CD4-positive, CD25-positive, alpha-beta regulatory T cell (primary cell): ENCODE results near the gene ZNF213. TPM values are rescaled to one million over a fixed set of nuclear protein-coding genes. Genes with fewer than 3 reads are reported as not detected.

ENCODE experiments used
- ATAC-seq, 2 donors: fragments of 150-1000 bp; cut with Tn5 transposase; one replicate each; pipeline ENCODE4 v1.10.0; 2021; ENCODE audit warnings: low read depth in 2 of 2, moderate number of reproducible peaks in 2 of 2, moderate library complexity in 1 of 2
- DNase-seq, 3 donors: peaks; one replicate each; pipeline versions ENCODE4 v3.0.0 to v3.0.0-alpha.2; 2012 to 2022; ENCODE audit warnings: mixed read lengths in 1 of 3
- H3K27ac ChIP-seq: one replicate; pipeline ENCODE4 v1.7.0; 2013; ENCODE audit warnings: mild to moderate bottlenecking, low read length; ENCODE audit not compliant: insufficient read depth, poor library complexity, severe bottlenecking
- H3K27me3 ChIP-seq: one replicate; pipeline ENCODE4 v1.7.0; 2013; ENCODE audit warnings: low read length; ENCODE audit not compliant: control insufficient read depth, insufficient read depth
- H3K36me3 ChIP-seq: one replicate; pipeline ENCODE4 v1.7.0; 2013; ENCODE audit warnings: mild to moderate bottlenecking, low read length, moderate library complexity; ENCODE audit not compliant: control insufficient read depth, insufficient read depth
- H3K4me1 ChIP-seq: 2 replicates; pipeline ENCODE4 v1.7.0; 2013; ENCODE audit warnings: mild to moderate bottlenecking, low read length; ENCODE audit not compliant: insufficient read depth, control insufficient read depth, poor library complexity, severe bottlenecking
- H3K4me3 ChIP-seq: one replicate; pipeline ENCODE4 v1.7.0; 2013; ENCODE audit warnings: low read depth, mild to moderate bottlenecking, low read length, moderate library complexity
- H3K9me3 ChIP-seq, 2 experiments: 1 replicate in 1 of 2; 2 replicates in 1 of 2; pipeline ENCODE4 v1.7.0; 2013; ENCODE audit warnings: low read length in 2 of 2, mild to moderate bottlenecking in 1 of 2, moderate library complexity in 1 of 2; ENCODE audit not compliant: control insufficient read depth in 2 of 2
- H3K27ac Mint-ChIP-seq, 3 donors: one replicate each; pipeline ENCODE4 v1.8.0; 2020 to 2022; ENCODE audit warnings: mild to moderate bottlenecking in 3 of 3, mixed read lengths in 3 of 3, moderate library complexity in 2 of 3
- H3K27me3 Mint-ChIP-seq: one replicate; pipeline ENCODE4 v1.8.0; 2022; ENCODE audit warnings: mild to moderate bottlenecking, mixed read lengths
- H3K36me3 Mint-ChIP-seq: one replicate; pipeline ENCODE4 v1.8.0; 2020; ENCODE audit warnings: mixed read lengths
- H3K4me1 Mint-ChIP-seq, 4 donors: one replicate each; pipeline ENCODE4 v1.8.0; 2020 to 2022; ENCODE audit warnings: mixed read lengths in 4 of 4, mild to moderate bottlenecking in 1 of 4
- H3K4me3 Mint-ChIP-seq, 4 donors: one replicate each; pipeline ENCODE4 v1.8.0; 2020 to 2022; ENCODE audit warnings: mild to moderate bottlenecking in 4 of 4, mixed read lengths in 4 of 4, moderate library complexity in 3 of 4
- H3K9me3 Mint-ChIP-seq, 7 donors: one replicate each; pipeline ENCODE4 v1.8.0; 2020 to 2022; ENCODE audit warnings: mixed read lengths in 7 of 7, mild to moderate bottlenecking in 3 of 7, moderate library complexity in 2 of 7
- polyA plus RNA-seq, 4 donors: library from polyadenylated mRNA; unstranded; fragments of 300-500 nt; fragmentation: Illumina TruSeq; gene quantifications; one replicate each; pipeline ENCODE4 v1.2.3, GENCODE V29; 2021
- total RNA-seq: library from RNA; stranded (reverse); gene quantifications from one replicate; pipeline ENCODE4 v1.2.3, GENCODE V29; 2022

ZNF213 gene, protein sequence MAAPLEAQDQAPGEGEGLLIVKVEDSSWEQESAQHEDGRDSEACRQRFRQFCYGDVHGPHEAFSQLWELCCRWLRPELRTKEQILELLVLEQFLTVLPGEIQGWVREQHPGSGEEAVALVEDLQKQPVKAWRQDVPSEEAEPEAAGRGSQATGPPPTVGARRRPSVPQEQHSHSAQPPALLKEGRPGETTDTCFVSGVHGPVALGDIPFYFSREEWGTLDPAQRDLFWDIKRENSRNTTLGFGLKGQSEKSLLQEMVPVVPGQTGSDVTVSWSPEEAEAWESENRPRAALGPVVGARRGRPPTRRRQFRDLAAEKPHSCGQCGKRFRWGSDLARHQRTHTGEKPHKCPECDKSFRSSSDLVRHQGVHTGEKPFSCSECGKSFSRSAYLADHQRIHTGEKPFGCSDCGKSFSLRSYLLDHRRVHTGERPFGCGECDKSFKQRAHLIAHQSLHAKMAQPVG
- total RNA-seq = 3.8 TPM
- 1 to 10 TPM; 1.9 to 2.3 (median 2.1) TPM for polyA plus RNA-seq

DNA sequence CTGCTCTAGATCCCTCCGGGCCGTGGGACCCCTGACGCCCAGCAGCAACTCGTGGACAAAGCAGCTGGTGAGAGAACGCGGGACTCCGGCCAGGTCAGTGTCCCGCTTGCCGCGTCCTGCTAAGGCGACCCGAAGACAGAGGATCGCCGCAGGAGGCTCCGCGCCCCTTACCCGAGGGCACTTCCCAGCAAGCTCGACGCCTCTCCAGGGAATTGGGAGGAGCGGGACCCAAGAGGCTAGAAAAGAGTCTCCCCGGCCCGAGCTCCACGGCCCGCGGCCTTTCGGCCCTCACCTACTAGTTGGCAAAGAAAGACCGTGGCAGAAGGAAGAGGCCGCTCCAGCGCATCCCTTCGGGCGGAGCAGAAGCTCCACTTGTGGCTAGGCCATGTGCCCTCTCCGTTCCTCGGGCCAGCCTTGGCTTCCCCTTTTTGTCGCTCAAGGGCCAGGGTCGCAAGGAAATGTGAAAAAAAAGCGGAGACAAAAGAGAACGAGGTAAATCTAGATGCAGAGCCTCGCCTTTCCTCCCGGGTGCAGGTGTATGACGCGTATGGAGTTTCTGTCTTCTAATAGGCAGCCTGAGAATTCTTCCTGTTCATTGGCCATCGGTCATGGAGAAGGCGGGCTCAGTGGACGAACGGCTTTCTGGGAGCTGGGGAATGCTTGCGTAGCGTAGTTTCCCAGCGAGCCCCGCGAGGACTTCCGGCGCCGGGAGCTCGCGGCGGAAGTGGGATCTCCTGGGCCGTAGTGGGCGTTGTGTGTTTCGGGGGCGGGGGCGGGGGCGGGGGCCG lies at the start of gene ZNF213:
TSS of gene ZNF213 (plus strand) at position 692 of the 788 bp plus-strand sequence. CDS start 2,252 bp downstream, outside the sequence.
- H3K36me3 ChIP-seq = peaks cover 4% of the 10 kb centered on the region
- peak within 1 kb of the TSS; percentile 96 for H3K4me3 ChIP-seq
- Mint-ChIP-seq H3K9me3 (no peaks in the 10 kb centered on the region), H3K4me3 (peak within 1 kb of the TSS; percentile 94 to 100 (median 99)), H3K27ac (peak within 1 kb of the TSS; percentile 96 to 99 (median 96)), H3K27me3 (no peaks in the 10 kb centered on the region), H3K36me3 (peaks cover 6% of the 10 kb centered on the region), H3K4me1 (peaks cover 8 to 52% (median 18%) of the 10 kb centered on the region in 4 donors)
- H3K4me1 ChIP-seq = peaks cover 22% of the 10 kb centered on the region
- peak within 1 kb of the TSS; percentile 93 for H3K27ac ChIP-seq
- no peaks in the 10 kb centered on the region for H3K27me3 ChIP-seq
- ATAC-seq = peak; percentile 98 to 99
- H3K9me3 ChIP-seq = no peaks in the 10 kb centered on the region
- DNase-seq = peak; percentile 93 to 99 (median 95)

DNA sequence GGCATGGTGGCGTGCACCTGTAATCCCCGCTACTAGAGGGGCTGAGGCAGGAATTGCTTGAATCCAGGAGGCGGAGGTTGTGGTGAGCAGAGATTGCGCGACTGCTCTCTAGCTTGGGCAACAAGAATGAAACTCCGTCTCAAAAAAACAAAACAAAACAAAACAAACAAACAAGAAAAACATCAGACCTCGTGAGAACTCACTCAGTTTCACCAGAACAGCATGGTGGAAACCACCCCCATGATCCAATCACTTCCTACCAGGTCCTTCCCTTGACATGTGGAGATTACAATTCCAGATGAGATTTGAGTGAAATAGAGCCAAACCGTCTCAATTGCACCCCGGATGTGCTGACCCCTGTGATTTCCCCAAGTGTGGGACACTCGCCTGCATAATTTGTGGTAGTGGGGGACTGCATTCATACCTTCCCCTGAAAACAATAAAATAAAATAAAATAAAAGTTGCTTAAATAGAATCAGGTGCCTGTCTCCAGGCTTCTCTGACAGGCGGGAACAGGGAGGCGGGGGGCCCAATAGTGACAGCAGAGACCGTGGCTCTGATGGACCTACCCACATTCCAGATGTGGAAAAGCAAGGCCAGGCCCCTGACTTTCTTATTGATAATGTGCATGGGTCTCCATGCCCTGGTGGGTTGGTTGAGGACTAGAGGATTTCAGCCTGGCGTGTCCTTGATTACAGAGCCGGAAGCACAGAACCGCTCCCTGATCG lies 48.8 kb upstream of the ZNF213 start:
- no peaks in the 10 kb centered on the region for H3K27me3 Mint-ChIP-seq
- peaks cover 5 to 64% (median 28%) of the 10 kb centered on the region in 4 donors for H3K4me1 Mint-ChIP-seq
- H3K4me3 ChIP-seq = peak overlapping the region; percentile 48
- DNase-seq = no peak
- H3K9me3 Mint-ChIP-seq = no peaks in the 10 kb centered on the region
- peaks cover 26% of the 10 kb centered on the region for H3K4me1 ChIP-seq
- no peaks in the 10 kb centered on the region for H3K36me3 Mint-ChIP-seq
- H3K36me3 ChIP-seq = no peaks in the 10 kb centered on the region
- ATAC-seq = no peak
- peak overlapping the region; percentile 37 for H3K27ac ChIP-seq
- H3K27ac Mint-ChIP-seq = peak overlapping the region; percentile 71 to 86 (median 73)
- peak overlapping the region; percentile 53 to 90 (median 76) for H3K4me3 Mint-ChIP-seq
- no peaks in the 10 kb centered on the region for H3K9me3 ChIP-seq
- H3K27me3 ChIP-seq = no peaks in the 10 kb centered on the region

GRCh38 chr16:3086596-3087242 lies 48.1 kb upstream of the ZNF213 start:
- H3K36me3 ChIP-seq = no peaks in the 10 kb centered on the region
- peak; percentile 73 to 80 for ATAC-seq
- no peaks in the 10 kb centered on the region for H3K9me3 Mint-ChIP-seq
- peak overlapping the region; percentile 48 for H3K4me3 ChIP-seq
- no peaks in the 10 kb centered on the region for H3K36me3 Mint-ChIP-seq
- H3K4me1 ChIP-seq = peaks cover 23% of the 10 kb centered on the region
- H3K27me3 Mint-ChIP-seq = no peaks in the 10 kb centered on the region
- peaks cover 5 to 65% (median 26%) of the 10 kb centered on the region in 4 donors for H3K4me1 Mint-ChIP-seq
- peak overlapping the region; percentile 37 for H3K27ac ChIP-seq
- no peaks in the 10 kb centered on the region for H3K27me3 ChIP-seq
- no peak for DNase-seq
- H3K27ac Mint-ChIP-seq = peak overlapping the region in 2 of 3 donors; percentile 62 to 71
- H3K4me3 Mint-ChIP-seq = peak overlapping the region; percentile 53 to 90 (median 74)
- H3K9me3 ChIP-seq = no peaks in the 10 kb centered on the region

DNA sequence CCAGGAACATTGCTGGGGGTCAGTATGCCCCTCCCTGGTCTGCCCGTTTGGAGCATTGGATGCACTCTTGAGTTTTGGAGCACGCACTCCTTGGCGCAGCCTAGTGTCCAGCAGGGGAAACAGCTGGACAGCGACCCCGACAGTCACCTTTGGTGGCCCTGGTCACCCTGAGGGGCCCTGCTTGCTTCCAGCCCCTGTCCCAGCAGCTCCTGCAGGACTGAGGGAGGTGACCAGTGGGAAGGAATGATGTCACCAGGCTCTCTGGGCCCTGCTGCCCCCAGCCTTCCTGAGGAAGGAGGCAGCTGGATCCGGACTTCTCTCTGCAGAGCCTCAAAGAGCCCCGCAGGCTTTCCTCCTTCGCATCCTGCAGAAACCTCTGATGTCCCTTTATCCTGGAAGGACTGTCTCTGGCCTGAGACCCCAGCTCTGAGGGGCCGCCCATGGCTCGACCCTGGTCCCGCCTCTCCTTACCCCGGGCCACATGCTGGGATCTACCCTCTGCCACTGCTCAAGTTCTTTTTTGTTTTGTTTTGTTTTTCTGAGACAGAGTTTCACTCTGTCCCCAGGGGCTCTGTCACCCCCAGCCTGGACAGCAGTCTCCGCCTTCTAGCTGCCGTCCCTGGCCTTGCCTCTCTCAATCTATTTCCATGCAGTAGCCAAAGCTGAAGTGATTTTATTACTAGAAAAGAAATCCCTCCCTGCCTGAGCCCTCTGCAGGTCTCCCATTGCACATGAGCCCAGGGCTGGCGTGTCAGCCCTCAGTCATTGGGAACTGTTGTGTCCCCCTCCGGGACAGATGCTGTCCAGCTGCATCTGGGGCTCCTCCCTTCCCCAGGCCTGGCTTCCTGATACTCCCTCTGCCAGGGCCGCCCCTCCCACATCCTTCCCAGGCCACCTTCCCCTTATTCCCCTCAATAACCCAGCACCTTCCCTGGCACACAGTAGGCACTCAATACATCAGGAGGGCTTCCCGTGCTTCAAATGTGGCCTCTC lies 47.3 kb upstream of the ZNF213 start:
- peaks cover 5 to 65% (median 26%) of the 10 kb centered on the region in 4 donors for H3K4me1 Mint-ChIP-seq
- Histone ChIP-seq H3K27me3 (no peaks in the 10 kb centered on the region), H3K4me3 (peak overlapping the region; percentile 48), H3K4me1 (peaks cover 23% of the 10 kb centered on the region), H3K36me3 (no peaks in the 10 kb centered on the region), H3K9me3 (no peaks in the 10 kb centered on the region), H3K27ac (peak overlapping the region; percentile 37)
- H3K4me3 Mint-ChIP-seq = peak overlapping the region; percentile 72 to 90 (median 78)
- peak overlapping the region; percentile 34 to 89 (median 87) for H3K27ac Mint-ChIP-seq
- H3K36me3 Mint-ChIP-seq = no peaks in the 10 kb centered on the region
- no peak for DNase-seq
- no peak for ATAC-seq
- no peaks in the 10 kb centered on the region for H3K9me3 Mint-ChIP-seq
- H3K27me3 Mint-ChIP-seq = no peaks in the 10 kb centered on the region

DNA sequence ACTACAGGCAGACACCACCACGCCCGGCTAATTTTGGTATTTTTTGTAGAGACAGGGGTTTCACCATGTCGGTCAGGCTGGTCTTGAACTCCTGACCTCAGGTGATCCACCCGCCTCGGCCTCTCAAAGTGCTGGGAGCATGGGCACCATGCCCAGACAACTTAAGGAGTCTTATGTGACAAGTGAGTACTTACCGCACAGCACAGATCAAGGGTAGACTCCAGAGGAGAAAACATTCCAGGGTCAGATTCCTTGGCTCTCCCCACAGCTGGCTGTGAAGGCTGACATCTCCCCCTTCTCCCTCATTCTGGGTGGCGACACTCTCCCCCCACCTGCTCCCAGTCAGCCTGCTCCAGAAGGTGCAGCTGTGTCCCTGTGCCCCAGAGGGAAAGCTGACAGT lies 46.4 kb upstream of the ZNF213 start:
- Mint-ChIP-seq H3K4me3 (peak overlapping the region in 2 of 4 donors; percentile 52 to 90), H3K36me3 (no peaks in the 10 kb centered on the region), H3K27me3 (no peaks in the 10 kb centered on the region), H3K27ac (peak overlapping the region; percentile 34 to 87 (median 86)), H3K9me3 (no peaks in the 10 kb centered on the region), H3K4me1 (peaks cover 5 to 64% (median 24%) of the 10 kb centered on the region in 4 donors)
- peaks cover 23% of the 10 kb centered on the region for H3K4me1 ChIP-seq
- no peaks in the 10 kb centered on the region for H3K27me3 ChIP-seq
- H3K9me3 ChIP-seq = no peaks in the 10 kb centered on the region
- no peak overlapping the region for H3K27ac ChIP-seq
- no peak for DNase-seq
- no peaks in the 10 kb centered on the region for H3K36me3 ChIP-seq
- no peak overlapping the region for H3K4me3 ChIP-seq
- no peak for ATAC-seq

GRCh38 chr16:3088925-3089716 lies 45.7 kb upstream of the ZNF213 start:
- H3K9me3 ChIP-seq = no peaks in the 10 kb centered on the region
- Mint-ChIP-seq H3K4me3 (peak overlapping the region in 1 of 4 donors; percentile 90), H3K27ac (no peak overlapping the region), H3K27me3 (no peaks in the 10 kb centered on the region), H3K36me3 (no peaks in the 10 kb centered on the region), H3K9me3 (no peaks in the 10 kb centered on the region), H3K4me1 (peaks cover 5 to 61% (median 23%) of the 10 kb centered on the region in 4 donors)
- no peak overlapping the region for H3K27ac ChIP-seq
- H3K27me3 ChIP-seq = no peaks in the 10 kb centered on the region
- DNase-seq (no peak), ATAC-seq (no peak)
- H3K4me3 ChIP-seq = no peak overlapping the region
- H3K4me1 ChIP-seq = peaks cover 25% of the 10 kb centered on the region
- no peaks in the 10 kb centered on the region for H3K36me3 ChIP-seq
